ENCODE measurements around the gene ACSL1. TPM values are rescaled to one million over a fixed set of nuclear protein-coding genes. Genes with fewer than 3 reads are reported as not detected.

The ACSL1 gene, protein sequence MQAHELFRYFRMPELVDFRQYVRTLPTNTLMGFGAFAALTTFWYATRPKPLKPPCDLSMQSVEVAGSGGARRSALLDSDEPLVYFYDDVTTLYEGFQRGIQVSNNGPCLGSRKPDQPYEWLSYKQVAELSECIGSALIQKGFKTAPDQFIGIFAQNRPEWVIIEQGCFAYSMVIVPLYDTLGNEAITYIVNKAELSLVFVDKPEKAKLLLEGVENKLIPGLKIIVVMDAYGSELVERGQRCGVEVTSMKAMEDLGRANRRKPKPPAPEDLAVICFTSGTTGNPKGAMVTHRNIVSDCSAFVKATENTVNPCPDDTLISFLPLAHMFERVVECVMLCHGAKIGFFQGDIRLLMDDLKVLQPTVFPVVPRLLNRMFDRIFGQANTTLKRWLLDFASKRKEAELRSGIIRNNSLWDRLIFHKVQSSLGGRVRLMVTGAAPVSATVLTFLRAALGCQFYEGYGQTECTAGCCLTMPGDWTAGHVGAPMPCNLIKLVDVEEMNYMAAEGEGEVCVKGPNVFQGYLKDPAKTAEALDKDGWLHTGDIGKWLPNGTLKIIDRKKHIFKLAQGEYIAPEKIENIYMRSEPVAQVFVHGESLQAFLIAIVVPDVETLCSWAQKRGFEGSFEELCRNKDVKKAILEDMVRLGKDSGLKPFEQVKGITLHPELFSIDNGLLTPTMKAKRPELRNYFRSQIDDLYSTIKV
- total RNA-seq (37.8 TPM), polyA plus RNA-seq (ENCODE audit: insufficient read depth in 1 of 8, insufficient read length in 8 of 8, low replicate concordance in 1 of 8) (10 to 100 TPM; 32.8 to 51.9 (median 41.4) TPM)
- long read RNA-seq, donor 1, partial matches to known transcripts = 0 of 1 reads
- long read RNA-seq, donor 1, other reads (novel, unspliced or antisense) = 0 of 1 reads
- long read RNA-seq, donor 2 = 0 reads
- long read RNA-seq, donor 3, transcript ACSL1-201 (21 exons, 3,832 nt) = major isoform, 9 of 10 reads
- long read RNA-seq, donor 3, partial matches to known transcripts = 0 of 10 reads
- long read RNA-seq, donor 3, other reads (novel, unspliced or antisense) = 0 of 10 reads
- long read RNA-seq, donor 4, partial matches to known transcripts = 0 of 2 reads
- long read RNA-seq, donor 4, other reads (novel, unspliced or antisense) = 0 of 2 reads
- long read RNA-seq, donor 5, transcript ACSL1-201 (21 exons, 3,832 nt) = major isoform, 6 of 6 reads
- long read RNA-seq, donor 5, partial matches to known transcripts = 0 of 6 reads
- long read RNA-seq, donor 5, other reads (novel, unspliced or antisense) = 0 of 6 reads
- long read RNA-seq, donor 6, transcript ACSL1-201 (21 exons, 3,832 nt) = major isoform, 8 of 8 reads
- long read RNA-seq, donor 6, partial matches to known transcripts = 0 of 8 reads
- long read RNA-seq, donor 6, other reads (novel, unspliced or antisense) = 0 of 8 reads
- long read RNA-seq, donor 7, partial matches to known transcripts = 0 of 1 reads
- long read RNA-seq, donor 7, other reads (novel, unspliced or antisense) = 0 of 1 reads
- long read RNA-seq, donor 8, partial matches to known transcripts = 0 of 1 reads
- long read RNA-seq, donor 8, other reads (novel, unspliced or antisense) = 0 of 1 reads
- long read RNA-seq, donor 9, partial matches to known transcripts = 0 of 3 reads
- long read RNA-seq, donor 9, other reads (novel, unspliced or antisense) = 0 of 3 reads
- long read RNA-seq, donor 10, partial matches to known transcripts = 0 of 4 reads
- long read RNA-seq, donor 10, other reads (novel, unspliced or antisense) = 0 of 4 reads
- long read RNA-seq, donor 11, partial matches to known transcripts = 0 of 1 reads
- long read RNA-seq, donor 11, other reads (novel, unspliced or antisense) = 0 of 1 reads

- peaks cover 9% of the 10 kb centered on the region for H3K4me1 ChIP-seq (ENCODE audit: control insufficient read depth, insufficient read depth, low read length)
- H3K27ac ChIP-seq (ENCODE audit: low read length) = no peak within 1 kb of the TSS
Observed at GRCh38 chr4:184825896-184826690, at the start of gene ACSL1. Gene ACSL1 (minus strand): TSS chr4:184825968. CDS start chr4:184803514, 22,454 bp downstream.

DNA sequence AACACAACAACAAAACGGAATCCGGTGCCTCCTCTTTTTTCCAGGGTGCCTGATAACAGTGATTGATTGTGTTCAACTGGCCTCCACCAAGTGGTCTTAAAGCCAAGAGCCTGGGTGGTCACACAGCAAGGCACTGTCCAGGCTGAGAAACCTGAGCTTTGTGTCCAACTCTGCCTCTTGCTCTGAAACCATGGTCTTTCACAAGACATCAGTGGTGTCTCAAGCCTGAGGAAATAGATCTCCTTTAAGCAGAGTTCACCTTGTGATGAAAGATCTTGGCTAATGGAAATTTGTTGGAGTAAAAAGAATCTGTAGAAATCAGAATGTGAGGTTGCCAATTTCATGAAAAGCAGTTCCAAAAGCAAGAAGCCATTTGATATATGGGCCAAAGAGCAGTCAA is 47.3 kb upstream of the ACSL1 start:
- Histone ChIP-seq H3K4me1 (ENCODE audit: control insufficient read depth, insufficient read depth, low read length) (no peaks in the 10 kb centered on the region), H3K27me3 (ENCODE audit: control insufficient read depth, insufficient read depth, low read length) (no peaks in the 10 kb centered on the region), H3K27ac (ENCODE audit: low read length) (no peak overlapping the region), H3K9me3 (replicated peaks; ENCODE audit: control insufficient read depth, low read depth, low read length) (no peaks in the 10 kb centered on the region), H3K36me3 (ENCODE audit: control insufficient read depth, insufficient read depth, low read length) (no peaks in the 10 kb centered on the region), H3K4me3 (ENCODE audit: low read length) (no peak overlapping the region)
- WGBS (ENCODE audit: insufficient coverage) = 82% methylated on average over 2 of the region's 2 CpGs
- no peak for DNase-seq

More at GRCh38 chr4:184825896-184826690, at the start of gene ACSL1:
- WGBS (ENCODE audit: insufficient coverage) = 1% methylated on average over 94 of the region's 94 CpGs
- peaks cover 20% of the 10 kb centered on the region for H3K27me3 ChIP-seq (ENCODE audit: control insufficient read depth, insufficient read depth, low read length)
- DNase-seq = peak; percentile 87
- peak within 1 kb of the TSS; percentile 51 for H3K4me3 ChIP-seq (ENCODE audit: low read length)
- no peaks in the 10 kb centered on the region for H3K9me3 ChIP-seq (replicated peaks; ENCODE audit: control insufficient read depth, low read depth, low read length)
- H3K36me3 ChIP-seq (ENCODE audit: control insufficient read depth, insufficient read depth, low read length) = no peaks in the 10 kb centered on the region

DNA sequence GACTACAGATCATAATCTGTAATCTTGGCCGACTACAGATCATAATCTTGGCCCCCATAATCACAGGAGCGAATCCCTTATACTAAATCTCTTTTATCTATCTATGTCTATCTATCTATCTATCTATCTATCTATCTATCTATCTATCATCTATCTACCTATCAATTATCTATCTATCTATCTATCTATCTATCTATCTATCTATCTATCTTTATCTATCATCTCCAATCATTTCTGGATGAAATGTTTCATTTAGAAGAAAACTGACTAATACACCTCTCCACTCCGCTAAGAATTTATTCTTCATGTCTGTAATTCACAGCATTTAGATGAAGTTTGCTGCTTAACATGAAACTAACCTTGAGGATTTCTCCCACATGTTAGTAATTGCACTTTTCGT is 45.0 kb upstream of the ACSL1 start:
- 63% methylated on average over 2 of the region's 4 CpGs for WGBS (ENCODE audit: insufficient coverage)
- no peaks in the 10 kb centered on the region for H3K9me3 ChIP-seq (replicated peaks; ENCODE audit: control insufficient read depth, low read depth, low read length)
- H3K4me3 ChIP-seq (ENCODE audit: low read length) = no peak overlapping the region
- H3K27ac ChIP-seq (ENCODE audit: low read length) = no peak overlapping the region
- H3K36me3 ChIP-seq (ENCODE audit: control insufficient read depth, insufficient read depth, low read length) = no peaks in the 10 kb centered on the region
- H3K4me1 ChIP-seq (ENCODE audit: control insufficient read depth, insufficient read depth, low read length) = no peaks in the 10 kb centered on the region
- no peak for DNase-seq
- no peaks in the 10 kb centered on the region for H3K27me3 ChIP-seq (ENCODE audit: control insufficient read depth, insufficient read depth, low read length)

DNA sequence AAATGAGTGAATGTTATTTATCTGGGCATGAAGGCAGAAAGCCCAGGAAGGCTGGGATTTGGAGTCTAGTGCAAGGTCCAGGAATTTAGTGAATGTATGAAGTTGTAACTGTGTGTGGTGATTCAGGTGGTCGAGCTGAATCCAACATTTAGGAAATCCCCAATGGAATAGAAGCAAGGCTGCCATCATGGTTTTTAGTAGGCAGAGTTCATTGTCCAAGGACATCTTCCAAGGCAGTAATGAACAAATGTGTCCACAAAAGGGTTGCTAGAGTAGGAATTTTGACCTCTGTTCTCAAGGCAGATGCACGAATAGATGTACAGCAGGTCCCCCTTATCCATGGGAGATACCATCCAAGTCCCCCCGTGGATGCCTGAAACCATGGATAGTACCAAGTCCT is 42.9 kb upstream of the ACSL1 start:
- Histone ChIP-seq H3K27me3 (ENCODE audit: control insufficient read depth, insufficient read depth, low read length) (no peaks in the 10 kb centered on the region), H3K9me3 (replicated peaks; ENCODE audit: control insufficient read depth, low read depth, low read length) (no peaks in the 10 kb centered on the region), H3K4me3 (ENCODE audit: low read length) (no peak overlapping the region), H3K4me1 (ENCODE audit: control insufficient read depth, insufficient read depth, low read length) (no peaks in the 10 kb centered on the region), H3K36me3 (ENCODE audit: control insufficient read depth, insufficient read depth, low read length) (no peaks in the 10 kb centered on the region), H3K27ac (ENCODE audit: low read length) (no peak overlapping the region)
- 83% methylated on average over 1 of the region's 3 CpGs for WGBS (ENCODE audit: insufficient coverage)
- no peak for DNase-seq

DNA sequence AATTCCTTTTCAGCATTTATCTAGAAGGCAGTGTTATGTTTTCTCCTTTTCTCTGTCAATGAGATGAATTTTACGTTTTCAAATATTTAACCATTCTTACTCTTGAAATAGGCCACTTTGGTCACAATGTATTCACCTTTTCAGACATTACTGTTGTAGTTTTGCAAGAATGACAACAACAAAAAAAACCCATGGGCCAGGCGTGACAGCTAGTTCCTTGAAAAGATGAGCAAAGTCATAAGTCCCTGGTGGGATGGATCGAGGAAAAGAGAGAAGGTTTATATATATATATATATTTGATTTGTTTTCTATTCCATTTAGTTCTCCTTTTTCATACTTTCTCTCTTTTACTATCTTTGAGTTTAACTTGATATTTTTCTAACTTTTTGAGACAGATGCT is 38.1 kb upstream of the ACSL1 start:
- no peaks in the 10 kb centered on the region for H3K27me3 ChIP-seq (ENCODE audit: control insufficient read depth, insufficient read depth, low read length)
- H3K27ac ChIP-seq (ENCODE audit: low read length) = no peak overlapping the region
- no peak for DNase-seq
- no peaks in the 10 kb centered on the region for H3K4me1 ChIP-seq (ENCODE audit: control insufficient read depth, insufficient read depth, low read length)
- WGBS (ENCODE audit: insufficient coverage) = no CpG with 5 or more reads among the region's 3 CpGs
- H3K36me3 ChIP-seq (ENCODE audit: control insufficient read depth, insufficient read depth, low read length) = no peaks in the 10 kb centered on the region
- H3K9me3 ChIP-seq (replicated peaks; ENCODE audit: control insufficient read depth, low read depth, low read length) = no peaks in the 10 kb centered on the region
- H3K4me3 ChIP-seq (ENCODE audit: low read length) = no peak overlapping the region

- no peaks in the 10 kb centered on the region for H3K27me3 ChIP-seq (ENCODE audit: control insufficient read depth, insufficient read depth, low read length)
- H3K4me1 ChIP-seq (ENCODE audit: control insufficient read depth, insufficient read depth, low read length) = no peaks in the 10 kb centered on the region
- H3K4me3 ChIP-seq (ENCODE audit: low read length) = no peak overlapping the region
- no peaks in the 10 kb centered on the region for H3K9me3 ChIP-seq (replicated peaks; ENCODE audit: control insufficient read depth, low read depth, low read length)
- H3K36me3 ChIP-seq (ENCODE audit: control insufficient read depth, insufficient read depth, low read length) = no peaks in the 10 kb centered on the region
- whole genome bisulfite sequencing (ENCODE audit: insufficient coverage) = no CpG with 5 or more reads among the region's 5 CpGs
- no peak for DNase-seq
- no peak overlapping the region for H3K27ac ChIP-seq (ENCODE audit: low read length)
Observed at GRCh38 chr4:184861047-184861446, 35.3 kb upstream of the ACSL1 start.

GRCh38 chr4:184860018-184860779 is 34.4 kb upstream of the ACSL1 start:
- WGBS (ENCODE audit: insufficient coverage) = 79% methylated on average over 2 of the region's 15 CpGs
- no peak overlapping the region for H3K4me3 ChIP-seq (ENCODE audit: low read length)
- H3K27me3 ChIP-seq (ENCODE audit: control insufficient read depth, insufficient read depth, low read length) = no peaks in the 10 kb centered on the region
- no peak overlapping the region for H3K27ac ChIP-seq (ENCODE audit: low read length)
- no peaks in the 10 kb centered on the region for H3K9me3 ChIP-seq (replicated peaks; ENCODE audit: control insufficient read depth, low read depth, low read length)
- no peaks in the 10 kb centered on the region for H3K4me1 ChIP-seq (ENCODE audit: control insufficient read depth, insufficient read depth, low read length)
- DNase-seq = no peak
- no peaks in the 10 kb centered on the region for H3K36me3 ChIP-seq (ENCODE audit: control insufficient read depth, insufficient read depth, low read length)

DNA sequence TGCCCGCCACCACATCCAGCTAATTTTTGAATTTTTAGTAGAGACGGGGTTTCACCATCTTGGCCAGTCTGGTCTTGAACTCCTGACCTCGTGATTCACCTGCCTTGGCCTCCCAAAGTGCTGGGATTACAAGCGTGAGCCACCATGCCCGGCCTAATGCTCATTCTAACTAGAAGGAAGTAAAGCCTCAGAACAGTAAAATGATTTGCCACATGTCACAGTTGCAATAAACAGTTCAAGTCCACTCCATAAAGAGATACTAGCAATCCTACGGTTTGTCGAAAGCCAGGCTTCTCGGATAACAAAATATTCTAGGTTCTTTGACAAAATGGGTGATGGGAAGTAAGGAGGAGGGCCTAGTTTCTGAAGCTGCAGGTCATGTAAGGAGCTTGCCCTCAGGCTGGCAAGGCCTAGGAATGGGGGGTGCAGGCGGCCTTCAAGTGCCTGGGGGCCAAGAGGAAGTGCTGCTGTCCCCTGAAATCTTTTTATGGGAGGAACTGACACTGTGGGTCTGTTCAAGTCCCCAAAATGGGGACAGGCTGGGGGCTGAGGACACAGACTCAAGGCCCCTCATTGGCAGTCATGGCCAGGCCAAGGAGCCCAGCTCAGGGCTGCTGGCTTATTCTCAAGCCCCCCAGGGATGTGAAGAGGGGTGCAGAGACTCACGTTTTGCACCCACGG is 31.8 kb upstream of the ACSL1 start:
- 74% methylated on average over 8 of the region's 11 CpGs for WGBS (ENCODE audit: insufficient coverage)
- H3K27ac ChIP-seq (ENCODE audit: low read length) = no peak overlapping the region
- no peaks in the 10 kb centered on the region for H3K4me1 ChIP-seq (ENCODE audit: control insufficient read depth, insufficient read depth, low read length)
- H3K4me3 ChIP-seq (ENCODE audit: low read length) = no peak overlapping the region
- no peak for DNase-seq
- no peaks in the 10 kb centered on the region for H3K9me3 ChIP-seq (replicated peaks; ENCODE audit: control insufficient read depth, low read depth, low read length)
- H3K36me3 ChIP-seq (ENCODE audit: control insufficient read depth, insufficient read depth, low read length) = no peaks in the 10 kb centered on the region
- H3K27me3 ChIP-seq (ENCODE audit: control insufficient read depth, insufficient read depth, low read length) = peaks cover 2% of the 10 kb centered on the region

Measured in muscle of leg (tissue), 16 donors.